ENCODE results near the gene DNAH17. TPM values are rescaled to one million over a fixed set of nuclear protein-coding genes. Genes with fewer than 3 reads are reported as not detected.

DNAH17 gene
- total RNA-seq, 2 experiments from 2014 or later = 0.41 to 0.45 TPM

- Mint-ChIP-seq H3K4me1 (ENCODE audit: low read depth) (no peaks in the 10 kb centered on the region), H3K36me3 (ENCODE audit: low read depth) (no peaks in the 10 kb centered on the region), H3K27me3 (peaks cover 2% of the 10 kb centered on the region), H3K9me3 (no peaks in the 10 kb centered on the region), H3K4me3 (no peak overlapping the region), H3K27ac (no peak overlapping the region)
- DNase-seq (no peak), ATAC-seq (no peak)
- ChIA-PET CTCF (interaction anchor here (1.1 kb wide), 1 partner anchor 38 kb away, joined by 3 read pairs; no protein-coding TSS in a partner anchor), POLR2A (no interaction called here)
- TF ChIP-seq, protein P1, sequence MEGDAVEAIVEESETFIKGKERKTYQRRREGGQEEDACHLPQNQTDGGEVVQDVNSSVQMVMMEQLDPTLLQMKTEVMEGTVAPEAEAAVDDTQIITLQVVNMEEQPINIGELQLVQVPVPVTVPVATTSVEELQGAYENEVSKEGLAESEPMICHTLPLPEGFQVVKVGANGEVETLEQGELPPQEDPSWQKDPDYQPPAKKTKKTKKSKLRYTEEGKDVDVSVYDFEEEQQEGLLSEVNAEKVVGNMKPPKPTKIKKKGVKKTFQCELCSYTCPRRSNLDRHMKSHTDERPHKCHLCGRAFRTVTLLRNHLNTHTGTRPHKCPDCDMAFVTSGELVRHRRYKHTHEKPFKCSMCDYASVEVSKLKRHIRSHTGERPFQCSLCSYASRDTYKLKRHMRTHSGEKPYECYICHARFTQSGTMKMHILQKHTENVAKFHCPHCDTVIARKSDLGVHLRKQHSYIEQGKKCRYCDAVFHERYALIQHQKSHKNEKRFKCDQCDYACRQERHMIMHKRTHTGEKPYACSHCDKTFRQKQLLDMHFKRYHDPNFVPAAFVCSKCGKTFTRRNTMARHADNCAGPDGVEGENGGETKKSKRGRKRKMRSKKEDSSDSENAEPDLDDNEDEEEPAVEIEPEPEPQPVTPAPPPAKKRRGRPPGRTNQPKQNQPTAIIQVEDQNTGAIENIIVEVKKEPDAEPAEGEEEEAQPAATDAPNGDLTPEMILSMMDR (IDR thresholded peaks at IDR 0.05) = no peak
- intact Hi-C loops (cut with micrococcal nuclease) = no loop called here
These were observed 28.2 kb upstream of the DNAH17 start for GRCh38 chr17:78605429-78605828.

DNA sequence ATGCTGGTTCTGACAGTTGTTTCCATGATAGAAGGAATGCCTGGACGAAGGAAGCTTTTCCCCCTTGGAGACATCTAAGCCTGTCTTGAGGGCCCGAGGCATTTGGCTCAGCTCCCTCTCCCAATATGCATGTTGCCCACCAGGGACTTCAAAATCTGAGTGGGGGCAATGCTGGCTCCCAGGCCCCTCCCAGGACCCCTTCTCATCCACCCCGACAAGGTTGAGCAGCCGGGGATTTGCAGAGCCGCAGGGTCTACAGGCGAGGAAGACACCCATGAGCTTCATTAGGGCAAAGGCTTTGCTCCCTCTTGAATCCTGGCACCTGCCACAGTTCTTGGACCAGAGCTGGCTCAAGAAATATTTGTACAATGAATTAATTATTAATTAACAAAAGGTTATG lies 25.1 kb upstream of the DNAH17 start:
- H3K27me3 Mint-ChIP-seq = peaks cover 2% of the 10 kb centered on the region
- H3K4me3 Mint-ChIP-seq = no peak overlapping the region
- no peaks in the 10 kb centered on the region for H3K4me1 Mint-ChIP-seq (ENCODE audit: low read depth)
- ATAC-seq (no peak), DNase-seq (no peak)
- no peak overlapping the region for H3K27ac Mint-ChIP-seq
- no peaks in the 10 kb centered on the region for H3K9me3 Mint-ChIP-seq
- ChIA-PET POLR2A (no interaction called here), CTCF (no interaction called here)
- intact Hi-C loops (cut with micrococcal nuclease) = no loop called here
- TF ChIP-seq, protein P1 (IDR thresholded peaks at IDR 0.05) = no peak
- H3K36me3 Mint-ChIP-seq (ENCODE audit: low read depth) = no peaks in the 10 kb centered on the region

DNA sequence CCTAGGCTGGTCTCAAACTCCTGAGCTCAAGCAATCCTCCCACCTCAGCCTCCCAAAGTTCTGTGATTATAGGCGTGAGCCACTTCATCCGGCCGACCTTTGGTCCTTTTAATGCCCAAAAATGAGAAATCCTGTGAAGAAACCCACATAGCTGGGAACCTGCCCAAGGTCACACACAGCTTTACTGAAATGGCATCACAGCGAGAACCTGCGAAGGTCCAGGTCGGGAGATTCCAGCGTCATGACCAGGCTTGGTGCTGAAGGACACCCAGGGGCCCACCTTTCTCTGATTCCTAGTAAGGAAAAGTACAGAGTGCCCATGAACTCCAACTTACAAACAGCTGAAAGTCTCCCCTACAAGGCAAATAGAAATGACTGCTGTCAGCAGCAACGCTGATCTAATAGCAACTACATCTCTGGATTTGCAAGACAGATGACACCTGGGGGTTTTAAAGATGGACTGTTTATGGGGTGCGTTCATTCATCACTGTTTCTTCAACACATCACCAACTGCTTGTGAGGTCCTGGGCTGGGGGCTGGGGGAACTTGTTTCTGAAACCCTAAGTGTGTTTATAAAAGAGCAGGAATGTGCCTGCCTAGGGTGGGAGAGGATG lies 24.5 kb upstream of the DNAH17 start:
- Mint-ChIP-seq H3K9me3 (no peaks in the 10 kb centered on the region), H3K36me3 (ENCODE audit: low read depth) (no peaks in the 10 kb centered on the region), H3K27ac (no peak overlapping the region), H3K4me3 (no peak overlapping the region), H3K4me1 (ENCODE audit: low read depth) (no peaks in the 10 kb centered on the region), H3K27me3 (peaks cover 2% of the 10 kb centered on the region)
- intact Hi-C loops (cut with micrococcal nuclease) = no loop called here
- ATAC-seq (no peak), DNase-seq (no peak)
- TF ChIP-seq, protein P1 (IDR thresholded peaks at IDR 0.05) = no peak
- CTCF ChIA-PET = no interaction called here
- POLR2A ChIA-PET = no interaction called here

- CTCF ChIA-PET = no interaction called here
- Mint-ChIP-seq H3K36me3 (ENCODE audit: low read depth) (no peaks in the 10 kb centered on the region), H3K4me3 (no peak overlapping the region), H3K27me3 (peaks cover under 1% of the 10 kb centered on the region), H3K9me3 (no peaks in the 10 kb centered on the region), H3K4me1 (ENCODE audit: low read depth) (no peaks in the 10 kb centered on the region), H3K27ac (no peak overlapping the region)
- DNase-seq (no peak), ATAC-seq (no peak)
- intact Hi-C loops (cut with micrococcal nuclease) = no loop called here
- TF ChIP-seq, protein P1 (IDR thresholded peaks at IDR 0.05) = no peak
- POLR2A ChIA-PET = no interaction called here
These were observed 23.1 kb upstream of the DNAH17 start for GRCh38 chr17:78600181-78600721.

DNA sequence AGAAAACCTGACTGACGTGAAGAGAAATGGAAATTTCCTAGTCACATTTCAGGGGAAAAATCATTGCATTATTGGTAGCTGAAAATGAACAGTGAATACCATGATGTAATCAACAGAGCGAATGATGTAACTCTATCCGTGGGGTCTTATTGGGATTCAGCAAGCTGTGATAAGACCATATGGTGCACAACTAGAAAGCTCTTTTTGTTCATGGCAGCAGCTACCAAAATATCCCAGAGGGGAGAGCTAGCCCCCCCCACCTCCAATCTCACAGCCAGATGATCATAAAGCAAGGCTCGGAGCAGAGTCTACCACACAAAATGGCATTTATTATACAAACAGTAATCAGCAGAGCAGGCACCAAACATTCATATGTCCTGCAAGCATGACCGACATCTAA lies 22.2 kb upstream of the DNAH17 start:
- Mint-ChIP-seq H3K36me3 (ENCODE audit: low read depth) (no peaks in the 10 kb centered on the region), H3K27ac (no peak overlapping the region), H3K9me3 (no peaks in the 10 kb centered on the region), H3K4me1 (ENCODE audit: low read depth) (no peaks in the 10 kb centered on the region), H3K27me3 (peaks cover 2% of the 10 kb centered on the region), H3K4me3 (no peak overlapping the region)
- intact Hi-C loops (cut with micrococcal nuclease) = no loop called here
- POLR2A ChIA-PET = interaction anchor here (0.5 kb wide), 1 partner anchor 52 kb away, joined by 4 read pairs; no protein-coding TSS in a partner anchor
- TF ChIP-seq, protein P1 (IDR thresholded peaks at IDR 0.05) = no peak
- no peak for DNase-seq
- CTCF ChIA-PET = interaction anchor here (0.9 to 2.0 kb wide), 2 partner anchors 28 to 109 kb away, joined by 3 to 4 read pairs; no protein-coding TSS in a partner anchor
- no peak for ATAC-seq
